Neural progenitor cell (in vitro differentiated cells): ENCODE measurements around the gene NBEAL1. TPM values are rescaled to one million over a fixed set of nuclear protein-coding genes. Genes with fewer than 3 reads are reported as not detected.
"Not testable (repeated sequence)": the region's sequence is repeated elsewhere in the genome, so short reads cannot be mapped to it uniquely, and the experiment has no call there.

Experiments
- DNase-seq: peaks from one replicate; pipeline ENCODE4 v3.0.0-alpha.2; 2016; ENCODE audit warnings: low spot score
- H2AFZ ChIP-seq: fragments of 200-600 bp; sonication (generic); replicated peaks from 2 replicates; pipeline ENCODE4 v1.6.1; 2016; ENCODE audit warnings: antibody characterized with exemption
- H3F3A ChIP-seq: fragments of 200-600 bp; sonication (generic); 2 replicates; pipeline ENCODE4 v1.6.1; 2016; ENCODE audit warnings: antibody characterized with exemption, low read depth
- H3K27ac ChIP-seq: fragments of 200-600 bp; sonication (generic); 2 replicates; pipeline ENCODE4 v1.5.1; 2016; ENCODE audit warnings: mild to moderate bottlenecking
- H3K27me3 ChIP-seq: fragments of 200-600 bp; sonication (generic); 2 replicates; pipeline ENCODE4 v1.6.1; 2016; ENCODE audit warnings: mild to moderate bottlenecking, moderate library complexity
- H3K36me3 ChIP-seq: fragments of 200-600 bp; sonication (generic); 2 replicates; pipeline ENCODE4 v1.5.1; 2016
- H3K4me1 ChIP-seq: fragments of 200-600 bp; sonication (generic); 2 replicates; pipeline ENCODE4 v1.6.1; 2016; ENCODE audit warnings: mixed run types
- H3K4me2 ChIP-seq: fragments of 200-600 bp; sonication (generic); 2 replicates; pipeline ENCODE4 v1.6.1; 2016
- H3K4me3 ChIP-seq: fragments of 200-600 bp; sonication (generic); 2 replicates; pipeline ENCODE4 v1.5.1; 2016
- H3K79me2 ChIP-seq: fragments of 200-600 bp; sonication (generic); 2 replicates; pipeline ENCODE4 v1.6.1; 2016; ENCODE audit warnings: low read depth
- H3K9ac ChIP-seq: fragments of 200-600 bp; sonication (generic); 2 replicates; pipeline ENCODE4 v1.6.1; 2016
- H3K9me3 ChIP-seq: fragments of 200-600 bp; sonication (generic); 2 replicates; pipeline ENCODE4 v1.5.1; 2016; ENCODE audit warnings: low read depth
- H4K20me1 ChIP-seq: fragments of 200-600 bp; sonication (generic); 2 replicates; pipeline ENCODE4 v1.6.1; 2016; ENCODE audit warnings: low read depth
- H3K27ac Mint-ChIP-seq: 3 replicates; pipeline ENCODE4 v1.8.0; 2021; ENCODE audit warnings: mixed read lengths
- H3K27me3 Mint-ChIP-seq: 2 replicates; pipeline ENCODE4 v1.8.0; 2022; ENCODE audit warnings: low read depth, mild to moderate bottlenecking, inconsistent platforms, moderate library complexity, mixed read lengths; ENCODE audit not compliant: insufficient read depth
- H3K36me3 Mint-ChIP-seq: 3 replicates; pipeline ENCODE4 v1.8.0; 2021; ENCODE audit warnings: mixed read lengths
- H3K4me1 Mint-ChIP-seq: 3 replicates; pipeline ENCODE4 v1.8.0; 2021; ENCODE audit warnings: mixed read lengths
- H3K4me3 Mint-ChIP-seq: 3 replicates; pipeline ENCODE4 v1.8.0; 2021; ENCODE audit warnings: mild to moderate bottlenecking, moderate library complexity, mixed read lengths
- H3K9me3 Mint-ChIP-seq: 3 replicates; pipeline ENCODE4 v1.8.0; 2020; ENCODE audit warnings: mixed read lengths
- EZH2 ChIP-seq: fragments of 200-600 bp; sonication (generic); IDR thresholded peaks from 2 replicates; pipeline ENCODE4 v1.6.1; 2017; ENCODE audit warnings: antibody characterized with exemption, mild to moderate bottlenecking, moderate library complexity
- EZH2phosphoT487 ChIP-seq: fragments of 200-600 bp; sonication (generic); IDR thresholded peaks from 2 replicates; pipeline ENCODE4 v1.6.1; 2017; ENCODE audit warnings: antibody characterized with exemption
- total RNA-seq: library from RNA; depleted of rRNA; stranded (reverse); fragments of >200 nt; gene quantifications from 2 replicates; pipeline ENCODE4 v1.2.3, GENCODE V29; 2015; ENCODE audit warnings: low replicate concordance
- TF ChIP-seq, protein P1 (sequence below): fragments of 200-600 bp; sonication (generic); IDR thresholded peaks from 2 replicates; pipeline ENCODE4 v1.5.1; 2017; ENCODE audit warnings: antibody characterized with exemption, mild to moderate bottlenecking

The NBEAL1 gene
- total RNA-seq, 1 donor from 2014 or later, result 10.3 TPM

DNA sequence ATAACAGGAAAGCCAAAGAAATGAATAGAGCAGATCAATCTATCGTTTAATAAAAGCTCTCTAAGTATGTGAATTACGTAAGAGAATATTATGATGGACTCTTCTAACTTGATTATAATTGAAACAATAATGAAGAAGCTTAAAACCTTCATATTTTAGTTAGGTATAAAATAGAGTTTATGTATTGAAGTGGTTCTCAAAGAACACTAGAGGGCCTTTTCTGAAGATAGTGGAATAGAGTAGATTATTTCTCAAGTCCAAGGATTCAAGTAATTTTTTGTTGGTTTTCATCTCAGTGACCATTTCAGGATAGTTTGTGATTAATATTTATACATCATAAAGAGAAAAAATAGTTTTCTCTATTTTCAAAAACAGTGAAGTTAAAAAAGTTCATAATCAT lies 97.7 kb downstream of the NBEAL1 start:
- H3K4me1 Mint-ChIP-seq, result no peaks in the 10 kb centered on the region
- H3K36me3 Mint-ChIP-seq, result peaks cover 14% of the 10 kb centered on the region
- no peaks in the 10 kb centered on the region for H3K9me3 ChIP-seq
- H3K27me3 Mint-ChIP-seq, result peaks cover 2% of the 10 kb centered on the region
- no peaks in the 10 kb centered on the region for H4K20me1 ChIP-seq
- H2AFZ ChIP-seq, result no peak overlapping the region
- no peaks in the 10 kb centered on the region for H3K9me3 Mint-ChIP-seq
- H3K4me3 ChIP-seq, result no peak overlapping the region
- H3K9ac ChIP-seq, result no peak overlapping the region
- H3K27me3 ChIP-seq, result no peaks in the 10 kb centered on the region
- H3F3A ChIP-seq, result no peaks in the 10 kb centered on the region
- peaks cover 12% of the 10 kb centered on the region for H3K36me3 ChIP-seq
- no peak overlapping the region for H3K4me3 Mint-ChIP-seq
- no peaks in the 10 kb centered on the region for H3K4me1 ChIP-seq
- no peak overlapping the region for H3K27ac Mint-ChIP-seq
- H3K79me2 ChIP-seq, result no peaks in the 10 kb centered on the region
- H3K4me2 ChIP-seq, result no peak overlapping the region
- H3K27ac ChIP-seq, result no peak overlapping the region
- TF ChIP-seq EZH2 (no peak), EZH2phosphoT487 (no peak)
- TF ChIP-seq, protein P1, sequence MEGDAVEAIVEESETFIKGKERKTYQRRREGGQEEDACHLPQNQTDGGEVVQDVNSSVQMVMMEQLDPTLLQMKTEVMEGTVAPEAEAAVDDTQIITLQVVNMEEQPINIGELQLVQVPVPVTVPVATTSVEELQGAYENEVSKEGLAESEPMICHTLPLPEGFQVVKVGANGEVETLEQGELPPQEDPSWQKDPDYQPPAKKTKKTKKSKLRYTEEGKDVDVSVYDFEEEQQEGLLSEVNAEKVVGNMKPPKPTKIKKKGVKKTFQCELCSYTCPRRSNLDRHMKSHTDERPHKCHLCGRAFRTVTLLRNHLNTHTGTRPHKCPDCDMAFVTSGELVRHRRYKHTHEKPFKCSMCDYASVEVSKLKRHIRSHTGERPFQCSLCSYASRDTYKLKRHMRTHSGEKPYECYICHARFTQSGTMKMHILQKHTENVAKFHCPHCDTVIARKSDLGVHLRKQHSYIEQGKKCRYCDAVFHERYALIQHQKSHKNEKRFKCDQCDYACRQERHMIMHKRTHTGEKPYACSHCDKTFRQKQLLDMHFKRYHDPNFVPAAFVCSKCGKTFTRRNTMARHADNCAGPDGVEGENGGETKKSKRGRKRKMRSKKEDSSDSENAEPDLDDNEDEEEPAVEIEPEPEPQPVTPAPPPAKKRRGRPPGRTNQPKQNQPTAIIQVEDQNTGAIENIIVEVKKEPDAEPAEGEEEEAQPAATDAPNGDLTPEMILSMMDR, result no peak
- DNase-seq, result no peak

DNA sequence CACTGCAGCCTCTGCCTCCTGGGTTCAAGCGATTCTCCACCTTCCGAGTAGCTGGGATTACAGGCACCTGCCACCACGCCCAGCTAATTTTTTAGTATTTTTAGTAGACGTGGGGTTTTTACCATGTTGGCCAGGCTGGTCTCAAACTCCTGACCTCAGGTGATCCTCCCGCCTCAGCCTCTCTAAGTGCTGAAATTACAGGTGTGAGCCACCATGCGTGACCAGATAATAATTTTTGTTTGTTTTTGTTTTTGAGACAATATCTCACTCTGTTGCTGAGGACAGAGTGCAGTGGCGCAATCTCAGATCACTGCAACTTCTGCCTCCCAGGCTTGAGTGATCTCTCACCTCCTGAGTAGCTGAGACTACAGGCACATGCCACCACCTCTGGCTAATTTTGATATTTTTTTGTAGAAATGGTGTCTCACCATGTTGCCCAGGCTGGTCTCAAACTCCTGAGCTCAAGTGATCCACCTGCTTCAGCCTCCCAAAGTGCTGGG lies 100.6 kb downstream of the NBEAL1 start:
- H3K79me2 ChIP-seq, H4K20me1 ChIP-seq, H3K27me3 ChIP-seq, H3K4me1 ChIP-seq, H3K9ac ChIP-seq, H3K27ac ChIP-seq, H3F3A ChIP-seq, H3K27ac Mint-ChIP-seq, H3K4me2 ChIP-seq, H2AFZ ChIP-seq, H3K27me3 Mint-ChIP-seq, H3K4me3 Mint-ChIP-seq, H3K36me3 Mint-ChIP-seq, H3K4me3 ChIP-seq, H3K9me3 Mint-ChIP-seq, H3K9me3 ChIP-seq, DNase-seq, H3K4me1 Mint-ChIP-seq: not testable (repeated sequence)
- peaks cover 12% of the 10 kb centered on the region for H3K36me3 ChIP-seq

DNA sequence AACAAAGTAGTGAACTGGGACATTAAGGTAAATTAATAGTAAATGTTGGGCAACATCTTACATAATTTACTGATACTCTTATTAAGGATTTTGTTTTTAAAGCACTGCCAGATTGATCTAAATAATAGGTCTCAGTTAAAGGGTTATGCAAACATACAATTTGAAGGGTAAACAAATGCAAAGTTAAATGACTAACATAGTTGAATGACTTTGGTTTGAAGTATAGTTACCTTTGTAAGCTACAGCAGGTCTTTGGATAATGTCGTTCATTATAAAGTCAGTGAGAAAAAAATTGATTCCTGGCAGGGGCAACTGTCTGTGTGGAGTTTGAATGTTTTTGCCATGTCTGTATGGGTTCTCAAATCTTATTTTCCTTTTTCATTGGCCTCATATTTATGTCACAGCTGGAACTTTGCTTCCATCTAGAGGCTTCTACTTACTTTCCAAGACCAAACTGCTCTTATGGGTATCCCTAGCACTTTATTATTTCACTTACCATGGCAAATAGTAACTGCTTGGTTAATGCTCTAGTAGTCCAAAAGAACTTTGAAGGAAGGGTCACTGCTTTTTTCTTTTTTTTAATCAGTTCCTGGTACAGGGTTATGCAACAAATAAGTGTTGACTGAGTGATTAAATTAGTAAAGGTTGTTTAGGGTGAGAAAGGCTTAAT lies 107.8 kb downstream of the NBEAL1 start:
- Histone ChIP-seq H3K4me3 (no peak overlapping the region), H3K9ac (no peak overlapping the region), H3K4me1 (no peaks in the 10 kb centered on the region), H2AFZ (no peak overlapping the region), H3F3A (no peaks in the 10 kb centered on the region), H3K27ac (no peak overlapping the region), H3K4me2 (no peak overlapping the region), H3K27me3 (no peaks in the 10 kb centered on the region), H3K36me3 (no peaks in the 10 kb centered on the region), H3K79me2 (no peaks in the 10 kb centered on the region), H3K9me3 (no peaks in the 10 kb centered on the region), H4K20me1 (no peaks in the 10 kb centered on the region)
- H3K27me3 Mint-ChIP-seq, result no peaks in the 10 kb centered on the region
- H3K4me3 Mint-ChIP-seq, result no peak overlapping the region
- DNase-seq, result no peak
- TF ChIP-seq, protein P1, result no peak
- no peak for TF ChIP-seq EZH2
- TF ChIP-seq EZH2phosphoT487, result no peak
- H3K36me3 Mint-ChIP-seq, result peaks cover 3% of the 10 kb centered on the region
- H3K4me1 Mint-ChIP-seq, result no peaks in the 10 kb centered on the region
- H3K9me3 Mint-ChIP-seq, result no peaks in the 10 kb centered on the region
- H3K27ac Mint-ChIP-seq, result no peak overlapping the region

DNA sequence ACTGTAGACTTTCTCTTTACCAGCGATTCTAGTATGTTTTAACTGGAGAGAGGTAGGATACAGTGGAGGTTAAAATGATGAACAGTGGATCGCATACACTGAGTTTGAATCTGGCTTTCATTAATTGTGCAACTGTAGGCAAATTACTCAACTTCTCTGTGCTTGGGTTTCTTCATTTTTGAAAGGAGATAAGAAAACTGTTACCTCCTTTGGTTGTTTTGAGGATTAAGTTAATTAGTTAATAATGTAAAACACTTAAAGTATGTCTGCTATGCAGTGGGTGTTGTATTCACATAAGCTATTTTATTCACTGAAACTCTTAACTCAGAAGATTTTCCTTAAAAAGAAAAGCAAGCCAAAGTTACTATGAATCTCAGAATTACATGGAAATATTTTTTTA lies 112.3 kb downstream of the NBEAL1 start:
- H3K27ac Mint-ChIP-seq, result no peak overlapping the region

More for the DNA sequence above, 112.3 kb downstream of the NBEAL1 start:
- no peak overlapping the region for H3K4me3 ChIP-seq
- H3K9me3 ChIP-seq, result no peaks in the 10 kb centered on the region
- no peaks in the 10 kb centered on the region for H4K20me1 ChIP-seq
- TF ChIP-seq EZH2phosphoT487 (no peak), EZH2 (no peak)
- TF ChIP-seq, protein P1, result no peak
- H3K4me2 ChIP-seq, result no peak overlapping the region
- H3K4me1 Mint-ChIP-seq, result no peaks in the 10 kb centered on the region
- no peaks in the 10 kb centered on the region for H3K9me3 Mint-ChIP-seq
- H3K79me2 ChIP-seq, result no peaks in the 10 kb centered on the region
- H3K27me3 ChIP-seq, result no peaks in the 10 kb centered on the region
- DNase-seq, result no peak
- no peak overlapping the region for H3K4me3 Mint-ChIP-seq
- no peaks in the 10 kb centered on the region for H3F3A ChIP-seq
- no peaks in the 10 kb centered on the region for H3K4me1 ChIP-seq
- no peak overlapping the region for H3K27ac ChIP-seq
- no peaks in the 10 kb centered on the region for H3K36me3 ChIP-seq
- H3K36me3 Mint-ChIP-seq, result peaks cover 4% of the 10 kb centered on the region
- H3K27me3 Mint-ChIP-seq, result no peaks in the 10 kb centered on the region
- no peak overlapping the region for H2AFZ ChIP-seq
- H3K9ac ChIP-seq, result no peak overlapping the region
